HG03460 (cell line): ENCODE results near the gene MMP13.
A peak's percentile ranks its signal among the peaks of the same experiment; 100 is the strongest.
"Not testable (repeated sequence)": the region's sequence is repeated elsewhere in the genome, so short reads cannot be mapped to it uniquely, and the experiment has no call there.

ENCODE experiments used
- ATAC-seq: cut with Tn5 transposase; IDR thresholded peaks from one replicate; pipeline ENCODE4 v1.9.1; 2021; ENCODE audit not compliant: unreplicated experiment

MMP13 gene

DNA sequence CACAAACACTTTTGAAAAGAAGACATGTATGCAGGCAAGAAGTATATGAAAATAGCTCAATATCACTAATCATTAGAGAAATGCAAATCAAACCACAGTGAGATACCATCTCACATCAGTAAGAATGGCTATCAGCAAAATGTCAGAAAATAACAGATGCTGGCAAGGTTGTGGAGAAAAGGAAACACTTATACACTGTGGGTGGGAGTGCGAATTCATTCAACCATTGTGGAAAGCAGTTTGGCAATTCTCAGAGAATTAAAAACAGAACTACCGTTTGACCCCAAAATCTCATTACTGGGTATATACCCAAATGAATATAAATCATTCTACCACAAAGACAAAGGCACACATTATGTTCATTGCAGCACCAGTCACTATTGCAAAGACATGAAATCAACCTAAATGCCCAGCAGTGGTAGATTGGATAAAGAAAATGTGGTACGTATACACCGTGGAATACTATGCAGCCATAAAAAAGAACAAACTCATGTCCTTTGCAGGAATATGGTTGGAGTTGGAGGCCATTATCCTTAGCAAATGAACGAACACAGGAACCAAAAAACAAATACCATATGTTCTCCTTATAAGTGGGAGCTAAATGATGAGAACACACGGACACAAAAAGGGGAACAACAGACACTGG, 18.5 kb downstream of the MMP13 start:
- peak; percentile 27 for ATAC-seq

DNA sequence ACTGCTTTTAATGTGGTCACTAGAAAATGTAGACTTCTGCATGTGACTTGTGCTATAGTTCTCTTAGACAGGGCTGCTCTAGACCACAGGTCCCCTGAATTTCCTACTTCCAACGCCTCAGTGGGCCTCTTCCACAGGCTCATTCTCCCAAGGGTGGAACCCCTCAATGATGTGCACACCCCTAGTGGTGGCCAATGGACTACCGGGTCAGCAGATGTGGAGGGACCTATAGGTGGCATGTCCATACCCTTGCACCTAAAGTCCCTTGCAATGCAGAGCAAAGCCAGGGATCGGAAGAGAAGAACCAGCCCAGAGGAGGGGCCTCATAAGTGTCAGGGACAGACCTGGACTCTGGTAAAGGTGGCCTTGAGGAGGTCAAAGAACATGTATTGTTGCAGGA, 20.0 kb downstream of the MMP13 start:
- no peak for ATAC-seq

- ATAC-seq: no peak
Observed at GRCh38 chr11:102934735-102935134, 20.8 kb downstream of the MMP13 start.

- ATAC-seq: peak; percentile 40
Observed at GRCh38 chr11:102933627-102934026, 21.9 kb downstream of the MMP13 start.

GRCh38 chr11:102932678-102933077, 22.9 kb downstream of the MMP13 start:
- ATAC-seq: no peak

- no peak for ATAC-seq
Observed at GRCh38 chr11:102930451-102930850, 25.1 kb downstream of the MMP13 start.

GRCh38 chr11:102929972-102930371, 25.6 kb downstream of the MMP13 start:
- ATAC-seq: no peak

GRCh38 chr11:102929166-102929565, 26.4 kb downstream of the MMP13 start:
- no peak for ATAC-seq

DNA sequence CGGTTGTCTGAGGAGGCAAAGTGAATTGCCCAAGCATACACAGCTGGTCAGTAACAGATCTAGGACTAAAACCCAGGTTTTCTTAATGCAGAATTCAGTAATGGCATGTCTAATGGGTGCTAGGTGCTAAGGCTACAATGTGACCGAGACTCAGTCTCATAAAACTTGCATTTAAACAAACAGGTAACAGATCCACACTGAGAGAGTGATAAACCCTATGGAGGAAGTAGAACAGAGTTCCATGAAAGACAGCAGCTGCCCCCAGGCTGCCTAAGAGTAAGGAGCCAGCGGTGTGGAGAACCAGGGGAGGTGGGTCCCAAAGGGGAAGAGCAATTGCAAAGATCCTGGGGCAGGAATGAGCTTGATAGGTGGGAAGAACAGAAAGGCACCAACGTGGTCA, 27.3 kb downstream of the MMP13 start:
- no peak for ATAC-seq

GRCh38 chr11:102927624-102927990, 27.9 kb downstream of the MMP13 start:
- no peak for ATAC-seq

DNA sequence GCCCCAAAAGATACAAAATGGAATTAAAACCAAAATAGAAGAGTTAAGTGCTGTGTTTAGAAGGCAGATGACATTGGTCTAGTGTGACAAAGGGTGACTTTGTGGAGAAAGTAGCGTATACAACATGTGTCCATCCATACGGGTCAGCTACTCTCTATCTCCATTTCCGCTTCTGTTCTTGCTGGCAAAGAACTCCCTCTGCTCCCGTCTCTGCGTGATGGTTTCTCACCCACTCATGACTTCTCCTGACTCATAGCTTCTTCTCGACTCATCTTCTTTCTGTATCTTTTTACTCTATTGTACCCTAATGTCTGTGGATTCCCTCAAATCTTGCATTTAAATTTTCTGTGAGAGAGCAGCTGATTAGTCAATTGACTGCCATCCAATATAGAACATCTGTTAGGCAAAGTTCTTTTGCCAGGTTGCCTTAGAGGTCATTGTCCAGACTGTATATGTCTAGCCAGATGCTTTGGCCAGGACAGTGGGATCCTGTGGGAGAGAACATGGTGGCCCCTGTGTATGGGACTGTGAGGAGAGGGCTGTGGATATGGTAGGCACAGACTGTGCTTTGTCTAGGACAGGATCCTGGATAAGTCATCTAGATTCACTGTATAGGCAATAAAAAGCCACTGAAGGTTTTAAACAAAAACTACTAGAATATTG, 28.4 kb downstream of the MMP13 start:
- no peak for ATAC-seq

GRCh38 chr11:102926517-102926916, 29.0 kb downstream of the MMP13 start:
- no peak for ATAC-seq

DNA sequence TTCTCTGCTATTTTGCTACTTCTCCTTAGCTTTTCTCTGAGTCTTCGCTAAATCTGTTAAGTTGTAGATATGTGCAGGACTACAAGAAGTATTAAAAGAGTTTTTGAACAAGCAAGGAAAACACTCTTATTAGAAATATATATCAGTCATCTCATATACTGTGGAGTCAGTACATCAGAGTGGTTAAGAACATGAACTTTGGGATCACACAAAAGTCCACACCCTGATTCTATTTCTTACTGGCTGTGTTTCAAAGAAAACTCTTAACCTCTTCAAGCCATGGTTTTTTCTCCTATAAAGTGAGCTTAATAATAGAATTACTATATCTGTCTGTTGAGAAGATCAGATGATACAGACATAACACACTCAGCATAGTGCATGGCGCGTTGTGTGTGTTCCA, 29.5 kb downstream of the MMP13 start:
- ATAC-seq: no peak

DNA sequence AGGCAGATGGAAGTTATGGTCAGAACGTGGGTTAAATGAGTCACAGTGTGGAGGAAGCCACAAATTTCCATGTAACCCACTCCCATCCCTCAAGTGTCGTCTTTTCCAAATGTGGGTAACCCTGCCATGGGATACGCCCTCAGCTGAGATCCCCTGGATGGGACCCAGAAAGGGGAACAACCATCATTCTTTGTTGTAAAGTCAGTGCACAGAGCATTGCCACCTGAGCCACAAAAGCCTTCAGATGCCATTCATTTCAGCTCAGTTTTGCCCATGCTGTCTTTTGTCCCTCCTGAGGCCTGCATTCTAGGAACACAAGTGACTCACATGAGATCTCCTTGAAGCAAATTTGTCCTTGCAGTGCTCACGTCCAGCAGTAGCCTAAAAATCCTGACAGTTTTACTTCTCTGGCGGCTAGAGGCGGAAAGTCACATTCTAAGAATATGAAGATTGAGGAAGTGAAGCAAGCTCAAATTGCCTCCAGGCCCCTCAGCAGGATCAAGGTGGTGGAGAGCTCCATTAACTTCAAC, 30.6 kb downstream of the MMP13 start:
- no peak for ATAC-seq

GRCh38 chr11:102921587-102922220, 33.8 kb downstream of the MMP13 start:
- ATAC-seq: no peak

DNA sequence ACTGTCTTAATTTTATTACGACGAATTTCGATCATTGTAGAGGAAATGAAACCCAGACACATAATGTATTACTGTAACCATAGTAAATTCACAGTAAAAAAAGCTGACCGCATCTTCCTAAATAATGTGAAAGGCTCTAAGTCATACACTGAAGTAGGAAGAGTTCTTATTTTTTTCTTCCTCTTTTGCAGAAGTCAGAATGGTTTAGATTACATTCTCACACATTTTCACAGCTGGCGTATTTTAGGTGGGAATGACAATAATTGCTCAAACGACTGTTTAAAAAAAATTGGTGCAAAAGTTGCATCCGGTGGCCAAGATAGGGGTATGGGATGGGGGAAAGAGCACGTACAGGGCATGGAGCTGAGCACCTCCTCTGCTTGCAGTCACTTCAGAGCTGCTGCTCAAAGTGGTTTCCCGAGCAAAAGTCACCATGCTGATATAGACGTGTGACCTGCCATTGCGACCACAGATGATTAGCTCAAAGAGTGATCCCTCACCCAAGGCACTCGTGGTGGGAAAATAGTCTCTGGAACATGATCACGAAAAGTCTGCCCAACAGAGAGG, 35.3 kb downstream of the MMP13 start:
- ATAC-seq: peak; percentile 74

GRCh38 chr11:102915044-102915375, 40.5 kb downstream of the MMP13 start:
- no peak for ATAC-seq

GRCh38 chr11:102914238-102915043, 41.1 kb downstream of the MMP13 start:
- ATAC-seq: no peak

GRCh38 chr11:102912482-102912830, 43.1 kb downstream of the MMP13 start:
- no peak for ATAC-seq

DNA sequence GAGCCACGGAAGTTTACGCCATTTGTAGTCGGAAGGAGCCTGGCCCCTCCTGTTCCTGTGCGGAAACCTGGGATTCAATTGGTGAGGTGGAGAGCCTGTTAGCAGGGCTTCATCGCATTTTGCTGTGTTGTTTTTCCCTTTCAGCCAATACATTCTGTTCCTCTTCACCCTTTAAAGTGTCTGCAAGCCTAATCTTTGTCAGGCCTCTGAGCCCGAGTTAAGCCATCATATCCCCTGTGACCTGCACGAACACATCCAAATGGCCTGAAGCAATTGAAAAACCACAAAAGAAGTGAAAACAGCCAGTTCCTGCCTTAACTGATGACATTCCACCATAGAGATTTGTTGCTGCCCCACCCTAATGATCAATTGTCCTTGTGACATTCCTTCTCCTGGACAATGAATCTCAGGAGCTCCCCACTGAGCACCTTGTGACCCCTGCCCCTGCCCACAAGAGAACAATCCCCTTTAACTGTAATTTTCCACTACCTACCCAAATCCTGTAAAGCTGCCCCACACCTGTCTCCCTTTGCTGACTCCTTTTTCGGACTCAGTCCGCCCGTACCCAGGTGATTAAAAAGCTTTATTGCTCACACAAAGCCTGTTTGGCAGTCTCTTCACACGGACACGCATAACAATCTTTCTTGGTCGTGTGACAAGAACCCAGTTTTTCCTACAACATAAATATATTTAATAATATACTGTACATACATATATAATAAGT, 43.6 kb downstream of the MMP13 start:
- ATAC-seq: no peak

DNA sequence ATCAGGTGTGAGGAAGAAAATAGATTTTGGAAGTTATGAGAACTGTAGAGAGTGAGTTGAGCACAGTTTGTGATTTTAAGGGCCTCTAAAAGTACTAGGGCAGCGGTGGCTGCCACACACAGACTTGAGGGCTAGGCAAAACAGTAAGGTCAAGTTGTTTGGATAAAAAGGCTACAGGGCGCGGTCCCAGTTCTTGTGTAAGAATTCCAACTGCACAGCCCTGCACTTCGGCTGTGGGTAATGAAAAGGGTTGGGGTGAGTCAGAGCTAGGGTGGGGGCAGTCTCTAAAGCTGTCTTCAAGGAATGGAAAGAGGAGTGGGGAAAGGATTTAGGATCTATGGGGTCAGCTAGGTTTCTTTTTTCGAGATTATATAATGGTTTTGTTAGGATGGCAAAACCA, 49.7 kb downstream of the MMP13 start:
- not testable (repeated sequence) for ATAC-seq
